GM21737 (cell line): Measurements from ENCODE around the gene ILK.

Experiments used
- ATAC-seq: cut with Tn5 transposase; IDR thresholded peaks from one replicate; pipeline ENCODE4 v1.9.1; 2021; ENCODE audit warnings: mild to moderate bottlenecking, moderate library complexity; ENCODE audit not compliant: unreplicated experiment

Gene ILK

DNA sequence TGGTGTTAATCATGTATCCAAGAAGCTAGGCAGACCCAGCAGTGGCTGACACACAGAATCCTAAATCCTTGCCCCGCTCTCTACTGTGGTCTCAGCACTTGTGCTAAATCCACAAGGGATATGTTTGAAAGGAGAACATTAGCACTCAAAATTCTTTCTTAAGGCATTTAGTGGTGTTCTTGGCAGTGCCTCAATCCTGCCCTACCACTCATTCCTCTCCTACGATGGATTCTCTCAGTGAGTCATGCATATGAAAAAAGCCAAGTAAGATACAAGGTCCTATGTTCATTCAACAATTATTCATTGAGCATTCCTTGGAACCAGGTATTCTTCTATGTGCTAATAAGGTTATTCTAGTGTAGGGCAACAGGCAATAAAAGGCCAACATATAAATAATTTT lies 31.4 kb upstream of the ILK start:
- no peak for ATAC-seq

DNA sequence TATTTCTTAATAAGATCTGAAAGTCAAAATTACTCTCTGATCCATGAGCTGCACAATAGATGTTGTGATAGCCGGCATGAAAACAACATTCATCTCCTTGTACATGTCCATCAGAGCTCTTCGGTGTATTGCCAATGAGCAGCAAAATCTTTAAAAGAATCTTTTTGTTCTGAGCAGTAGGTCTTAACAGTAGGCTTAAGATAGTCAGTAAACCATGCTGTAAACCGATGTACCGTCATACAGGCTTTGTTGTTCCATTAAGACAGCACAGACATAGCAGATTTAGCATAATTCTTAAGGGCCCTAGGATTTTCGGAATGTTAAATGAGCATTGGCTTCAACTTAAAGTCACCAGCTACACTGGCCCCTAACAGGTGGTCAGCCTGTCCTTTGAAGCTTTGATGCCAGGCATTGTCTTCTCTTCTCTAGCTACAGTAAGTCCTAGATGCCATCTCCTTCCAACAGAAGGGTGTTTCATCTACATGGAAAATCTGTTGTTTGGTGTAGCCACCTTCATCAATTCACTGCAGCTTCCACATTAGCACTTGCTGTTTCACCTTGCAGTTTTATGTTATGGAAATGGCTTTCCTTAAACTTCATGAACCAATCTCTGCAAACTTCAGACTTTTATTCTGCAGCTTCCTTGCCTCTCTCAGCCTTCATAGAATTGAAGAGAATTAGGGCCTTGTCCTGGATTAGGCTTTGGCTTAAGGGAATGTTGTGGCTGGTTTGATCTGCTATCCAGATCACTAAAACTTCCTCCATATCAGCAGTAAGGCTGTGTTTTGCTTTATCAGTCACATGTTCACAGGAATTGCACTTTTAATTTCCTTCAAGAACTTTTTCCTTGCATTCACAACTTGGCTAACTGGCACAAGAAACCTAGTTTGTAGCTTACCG lies 28.5 kb upstream of the ILK start:
- ATAC-seq, result no peak

- ATAC-seq, result no peak
These were observed 26.9 kb upstream of the ILK start for GRCh38 chr11:6576471-6577373.

DNA sequence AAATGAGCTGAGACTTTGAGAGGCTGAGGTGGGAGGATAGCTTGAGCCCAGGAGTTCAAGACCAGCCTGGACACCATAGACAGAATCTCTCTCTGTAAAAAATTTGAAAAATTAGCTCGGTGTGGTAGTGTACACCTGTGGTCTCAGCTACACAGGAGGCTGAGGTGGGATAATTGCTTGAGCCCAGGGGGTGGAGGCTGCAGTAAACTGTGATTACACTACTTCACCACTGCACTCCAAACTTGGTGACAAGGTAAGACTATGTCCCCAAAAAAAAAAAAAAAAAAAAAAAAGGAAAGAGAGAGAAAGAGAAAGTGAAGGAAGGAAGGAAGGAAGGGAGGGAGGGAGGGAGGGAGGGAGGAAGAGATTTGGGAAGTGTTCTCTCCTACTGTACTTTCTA lies 25.4 kb upstream of the ILK start:
- no peak for ATAC-seq

DNA sequence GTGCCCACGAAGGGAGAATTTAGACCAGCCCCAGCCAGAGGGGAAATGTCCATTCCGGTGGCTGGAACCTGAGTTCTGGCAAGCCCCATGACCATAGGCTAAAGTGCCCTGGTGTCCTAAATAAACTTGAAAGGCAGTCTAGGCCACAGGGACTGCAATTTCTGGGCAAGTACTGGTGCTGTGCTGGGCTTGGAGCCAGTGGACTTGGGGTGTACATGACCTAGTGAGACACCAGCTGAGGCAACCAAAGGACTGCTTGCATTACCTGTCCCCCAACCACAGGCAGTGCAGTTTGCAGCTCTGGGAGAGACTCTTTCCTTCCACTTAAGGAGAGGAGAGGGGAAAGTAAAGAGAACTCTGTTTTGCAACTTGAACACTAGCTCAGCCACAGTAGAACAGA lies 23.9 kb upstream of the ILK start:
- ATAC-seq, result no peak

GRCh38 chr11:6583584-6583983 lies 20.0 kb upstream of the ILK start:
- no peak for ATAC-seq

GRCh38 chr11:6584528-6584927 lies 19.0 kb upstream of the ILK start:
- no peak for ATAC-seq

DNA sequence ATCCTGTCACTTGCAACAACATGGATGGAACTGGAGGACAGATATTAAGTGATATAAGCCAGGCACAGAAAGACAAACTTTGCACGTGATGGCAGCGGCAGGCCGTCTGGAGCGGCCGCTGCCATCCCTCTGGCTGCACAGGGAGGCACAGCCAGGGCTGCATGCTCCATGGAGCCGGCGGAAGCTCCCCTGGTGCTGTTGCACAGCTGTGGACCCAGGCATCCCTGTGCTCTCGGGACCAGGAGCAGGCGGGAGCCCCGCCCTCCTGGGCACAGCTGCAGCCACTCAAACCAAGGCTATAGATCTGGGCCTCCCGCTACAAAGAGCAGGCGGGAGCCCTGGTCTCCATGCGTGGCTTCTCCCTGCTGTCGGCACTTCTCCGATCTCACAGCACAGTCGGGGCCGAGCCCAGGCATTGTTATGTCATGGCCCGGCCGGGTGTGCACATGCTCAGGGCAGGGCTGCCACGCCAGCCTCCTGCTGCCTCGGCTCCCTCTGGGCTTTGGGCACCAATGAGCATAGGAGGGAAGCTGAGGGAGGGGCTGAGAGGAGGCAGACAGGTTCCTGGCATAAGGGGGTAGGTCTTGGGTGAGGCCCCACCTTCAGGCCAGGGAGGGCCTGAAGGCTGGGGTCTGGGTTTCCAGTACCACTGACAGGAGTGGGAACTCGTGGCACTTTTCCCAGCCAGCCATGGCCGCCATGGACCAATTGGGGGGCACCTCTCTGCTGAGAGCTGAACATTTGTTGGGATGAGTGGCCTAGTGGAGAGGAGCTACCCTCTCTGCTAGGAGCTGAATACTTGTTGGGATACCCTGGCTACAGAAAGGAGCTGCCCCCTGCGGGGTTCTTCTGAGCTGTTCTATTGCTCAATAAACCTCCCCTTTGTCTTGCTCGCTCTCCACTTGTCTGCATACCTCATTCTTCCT lies 16.9 kb upstream of the ILK start:
- no peak for ATAC-seq

GRCh38 chr11:6587360-6587953 lies 16.1 kb upstream of the ILK start:
- ATAC-seq, result no peak

- no peak for ATAC-seq
These were observed 15.6 kb upstream of the ILK start for GRCh38 chr11:6588018-6588417.

DNA sequence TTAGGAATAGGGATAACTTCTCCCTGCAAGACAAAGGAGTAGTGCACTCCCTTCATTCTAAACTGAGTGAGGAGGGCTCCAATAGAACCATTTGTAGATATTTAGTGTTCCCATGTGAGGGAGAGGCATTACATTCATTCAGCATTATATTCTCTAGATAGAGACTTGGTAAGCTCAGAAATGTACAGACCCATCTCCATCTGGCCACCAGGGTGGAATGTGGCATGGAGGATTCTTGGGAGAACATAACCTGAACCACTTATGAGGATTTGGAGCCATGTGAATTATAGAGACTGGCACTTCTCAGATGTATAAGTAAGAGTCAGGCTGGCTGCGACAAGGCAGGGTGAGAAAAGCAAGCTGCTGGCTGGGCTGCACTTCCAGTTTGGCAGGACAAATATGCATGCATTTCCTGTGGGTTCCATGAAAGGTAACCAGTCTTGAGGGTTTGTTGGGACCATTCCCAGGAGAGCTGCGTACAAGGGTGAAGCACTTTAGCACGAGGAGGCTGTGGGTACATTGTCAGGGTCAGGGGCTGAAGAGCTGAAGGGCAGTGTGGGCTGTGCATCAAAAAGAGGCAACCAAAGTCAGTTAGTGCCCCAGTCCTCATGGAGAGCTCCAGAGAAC lies 9.3 kb upstream of the ILK start:
- ATAC-seq, result no peak

DNA sequence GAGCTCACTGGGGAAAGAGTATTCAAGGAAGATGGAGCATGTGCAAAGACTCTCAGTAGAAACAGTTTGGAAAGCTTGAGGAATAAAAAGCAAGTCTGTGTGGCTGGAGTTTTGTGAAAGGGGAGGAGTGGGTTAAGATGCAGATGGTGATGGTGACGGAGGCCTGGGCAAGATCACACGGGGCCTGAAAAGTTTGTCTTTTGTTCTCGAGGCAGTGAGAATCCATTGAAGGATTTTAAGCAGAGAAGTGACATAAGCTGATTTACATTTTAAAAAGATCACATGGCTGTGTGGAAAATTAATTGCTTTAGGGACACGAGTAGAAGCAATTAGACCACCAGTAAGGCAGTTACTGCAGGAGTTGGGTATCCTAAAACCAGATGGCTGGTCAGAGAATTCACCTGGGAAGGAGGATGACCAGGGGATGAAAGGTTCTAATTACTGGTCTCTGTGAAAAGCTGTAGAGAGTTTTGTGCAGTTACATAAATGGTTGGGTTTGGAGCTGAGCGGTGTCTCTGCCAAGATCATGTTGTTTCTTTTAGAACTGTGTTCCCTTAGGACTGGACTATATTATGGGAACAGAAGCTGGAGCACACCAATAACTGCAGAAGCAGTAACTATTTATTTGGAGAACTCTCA lies 7.2 kb upstream of the ILK start:
- ATAC-seq, result no peak

DNA sequence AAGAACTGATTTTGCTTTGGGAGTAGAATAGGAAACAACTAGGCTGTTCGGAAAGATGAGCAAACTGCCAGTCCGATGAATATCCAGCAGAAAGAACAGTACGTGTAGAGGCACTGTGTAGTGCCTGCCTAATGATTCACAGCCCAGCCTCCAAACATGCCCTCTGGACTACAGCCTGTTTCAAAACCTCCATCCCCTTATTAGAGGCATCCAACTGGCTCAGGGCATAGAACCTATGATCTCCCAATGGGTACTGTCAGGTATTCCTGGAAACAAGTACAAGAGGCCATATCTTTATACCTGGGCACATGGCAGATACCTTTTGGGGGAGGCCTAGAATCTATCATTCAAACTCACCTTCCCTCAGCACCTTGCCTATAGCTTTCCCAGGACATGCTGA lies 5.0 kb upstream of the ILK start:
- no peak for ATAC-seq

DNA sequence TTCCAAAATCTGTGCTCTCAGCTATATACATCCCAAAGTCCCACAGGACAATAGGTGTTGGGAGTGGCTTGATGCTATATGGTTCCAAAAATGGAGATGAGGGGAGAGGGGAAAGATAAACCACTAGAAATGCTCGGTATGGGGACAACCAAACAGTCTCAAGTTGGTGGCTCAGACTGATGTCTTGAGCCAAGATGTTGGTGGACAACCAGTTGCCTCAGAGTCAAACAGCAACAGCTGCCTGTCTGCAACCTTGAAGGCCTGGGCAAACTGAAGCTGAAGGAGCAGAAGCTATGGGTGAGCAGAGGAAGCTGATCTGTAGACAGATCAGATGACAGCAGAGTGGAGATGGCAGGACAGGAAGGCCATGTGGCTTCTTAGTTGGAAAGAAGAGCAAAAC lies 4.1 kb upstream of the ILK start:
- no peak for ATAC-seq

GRCh38 chr11:6599881-6600390 lies 3.6 kb upstream of the ILK start:
- no peak for ATAC-seq

DNA sequence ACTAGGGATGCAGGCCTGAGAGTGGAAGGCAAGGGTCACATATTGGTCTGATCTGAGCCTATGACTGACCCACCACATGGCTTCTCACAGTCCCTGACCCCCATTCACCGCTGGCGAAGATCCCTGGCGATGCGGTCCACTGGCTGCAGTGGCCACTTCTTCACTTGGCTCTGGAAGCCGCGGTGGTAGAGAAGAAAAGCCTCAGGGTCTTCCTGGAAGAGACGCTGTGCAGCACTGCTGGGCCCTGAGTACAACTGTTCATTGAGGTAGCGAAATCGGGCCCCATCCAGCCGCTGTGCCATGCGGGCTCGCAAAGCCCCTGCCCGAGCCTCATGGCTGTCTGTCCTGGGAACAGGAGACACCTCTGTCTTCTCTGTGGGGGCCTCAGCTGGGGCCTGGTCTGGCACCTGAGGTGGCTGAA lies 2.5 kb upstream of the ILK start:
- no peak for ATAC-seq

DNA sequence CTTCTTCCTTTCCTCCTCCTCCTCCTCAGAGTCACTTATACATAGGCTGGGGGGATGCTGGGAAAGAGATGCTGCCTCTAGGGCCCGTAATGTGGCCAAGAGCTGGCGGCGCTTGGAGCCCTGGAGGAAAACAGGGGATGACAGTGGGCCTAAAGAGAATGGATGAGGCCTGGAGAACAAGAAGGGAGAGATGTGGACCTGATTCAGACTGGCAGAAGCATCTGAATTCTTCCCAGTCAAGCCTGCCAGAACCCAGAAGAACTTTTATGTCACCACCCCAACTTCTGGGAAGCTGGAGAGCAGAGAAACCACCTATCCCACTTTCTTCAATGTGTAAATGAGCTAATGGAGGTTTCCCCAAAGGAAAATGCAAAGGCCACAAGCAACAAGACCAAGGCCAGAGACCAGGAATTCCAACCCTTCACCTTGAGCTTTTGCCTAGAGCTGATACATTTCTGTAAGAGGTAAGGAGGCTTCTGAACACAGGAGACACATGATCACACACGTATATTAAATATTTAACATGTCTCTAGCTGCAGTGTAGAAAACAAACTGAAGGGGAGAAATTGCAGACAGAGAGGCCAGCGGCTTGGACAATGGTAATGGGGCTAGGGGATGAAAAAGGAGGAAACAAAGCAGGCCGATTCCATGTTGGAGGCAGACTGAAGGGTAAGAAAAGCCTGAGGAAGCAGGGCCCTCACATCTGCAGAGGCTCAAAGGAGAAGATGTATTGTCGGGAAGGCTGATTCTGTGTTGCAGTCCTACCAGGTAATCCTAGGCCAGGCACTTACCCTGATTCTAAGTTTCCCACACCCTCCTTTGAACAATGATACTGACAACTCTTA lies 1.3 kb upstream of the ILK start:
- ATAC-seq, result no peak

DNA sequence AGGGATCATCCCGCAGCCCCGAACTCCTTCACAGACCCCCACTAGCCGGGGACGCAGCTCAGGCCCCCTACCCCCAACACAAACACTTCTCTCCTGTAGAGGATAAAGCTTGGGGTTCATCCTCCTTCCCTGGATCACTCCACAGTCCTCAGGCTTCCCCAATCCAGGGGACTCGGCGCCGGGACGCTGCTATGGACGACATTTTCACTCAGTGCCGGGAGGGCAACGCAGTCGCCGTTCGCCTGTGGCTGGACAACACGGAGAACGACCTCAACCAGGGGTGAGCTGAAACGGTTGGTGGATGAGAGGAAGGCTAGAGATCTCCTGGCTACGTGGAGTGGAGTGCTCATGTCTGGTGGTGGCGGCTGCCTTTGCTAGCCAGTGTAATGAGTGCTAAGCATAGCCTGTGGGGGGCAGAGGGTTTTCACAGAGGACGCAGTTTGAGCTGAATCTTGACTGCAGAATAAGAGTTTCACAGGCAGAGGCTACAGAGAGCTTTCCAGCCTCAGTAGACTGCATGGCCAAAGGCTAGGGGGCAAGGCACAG lies 580 bp downstream of the ILK start:
- peak; percentile 35 for ATAC-seq
